Testis (tissue), 2 donors: ENCODE results near the gene NRXN3.

ENCODE experiments used
- CTCF ChIP-seq, 3 experiments: fragments of 450-650 bp in 2 of 3; fragments of 200-600 bp in 1 of 3; sonication (generic) in 1 of 3; IDR thresholded peaks; one replicate each; pipeline ENCODE4 v1.5.1; 2016 to 2019; ENCODE audit warnings: antibody characterized with exemption in 3 of 3, mild to moderate bottlenecking in 2 of 3, moderate library complexity in 1 of 3
- POLR2A ChIP-seq: fragments of 450-650 bp; IDR thresholded peaks from one replicate; pipeline ENCODE4 v1.6.1; 2017; ENCODE audit warnings: antibody characterized with exemption, mild to moderate bottlenecking, moderate library complexity

GRCh38 chr14:78240567-78240966, 70.4 kb downstream of the NRXN3 start:
- TF ChIP-seq POLR2A: no peak
- TF ChIP-seq CTCF (IDR thresholded peaks at IDR 0.05): no peak
